Gastrocnemius medialis (tissue), 4 donors: ENCODE measurements around the gene XRCC6.

Source experiments
- POLR2A ChIP-seq, 2 donors: fragments of 450-650 bp; IDR thresholded peaks; one replicate each; pipeline ENCODE4 v1.6.1; 2017; ENCODE audit warnings: antibody characterized with exemption in 2 of 2, mild to moderate bottlenecking in 2 of 2, moderate library complexity in 2 of 2
- TF ChIP-seq, protein P1 (sequence below), 5 experiments: fragments of 450-650 bp in 3 of 5; fragments of 200-600 bp in 2 of 5; sonication (generic) in 2 of 5; IDR thresholded peaks in 4 of 5; conservative IDR thresholded peaks in 1 of 5; 1 replicate in 4 of 5; 2 replicates in 1 of 5; pipeline ENCODE4 v1.5.1; 2016 to 2019; ENCODE audit warnings: antibody characterized with exemption in 5 of 5, mild to moderate bottlenecking in 3 of 5, moderate library complexity in 3 of 5

DNA sequence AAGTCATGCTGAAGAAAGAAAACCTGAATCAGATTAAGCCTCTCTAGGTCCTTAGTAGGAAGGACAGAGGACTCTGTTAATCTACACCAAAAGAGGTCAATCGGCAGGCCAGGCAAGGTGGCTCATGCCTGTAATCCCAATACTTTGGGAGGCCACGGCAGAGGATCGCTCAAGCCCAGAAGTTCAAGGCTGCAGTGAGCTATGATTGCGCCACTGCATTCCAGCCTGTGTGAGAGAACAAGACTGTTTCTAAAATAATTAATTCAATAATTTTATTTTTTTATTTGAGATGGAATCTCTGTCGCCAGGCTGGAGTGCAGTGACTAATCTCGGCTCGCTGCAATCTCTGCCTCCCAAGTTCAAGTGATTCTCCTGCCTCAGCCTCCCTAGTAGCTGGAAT is 4.5 kb downstream of the XRCC6 start:
- TF ChIP-seq, protein P1, sequence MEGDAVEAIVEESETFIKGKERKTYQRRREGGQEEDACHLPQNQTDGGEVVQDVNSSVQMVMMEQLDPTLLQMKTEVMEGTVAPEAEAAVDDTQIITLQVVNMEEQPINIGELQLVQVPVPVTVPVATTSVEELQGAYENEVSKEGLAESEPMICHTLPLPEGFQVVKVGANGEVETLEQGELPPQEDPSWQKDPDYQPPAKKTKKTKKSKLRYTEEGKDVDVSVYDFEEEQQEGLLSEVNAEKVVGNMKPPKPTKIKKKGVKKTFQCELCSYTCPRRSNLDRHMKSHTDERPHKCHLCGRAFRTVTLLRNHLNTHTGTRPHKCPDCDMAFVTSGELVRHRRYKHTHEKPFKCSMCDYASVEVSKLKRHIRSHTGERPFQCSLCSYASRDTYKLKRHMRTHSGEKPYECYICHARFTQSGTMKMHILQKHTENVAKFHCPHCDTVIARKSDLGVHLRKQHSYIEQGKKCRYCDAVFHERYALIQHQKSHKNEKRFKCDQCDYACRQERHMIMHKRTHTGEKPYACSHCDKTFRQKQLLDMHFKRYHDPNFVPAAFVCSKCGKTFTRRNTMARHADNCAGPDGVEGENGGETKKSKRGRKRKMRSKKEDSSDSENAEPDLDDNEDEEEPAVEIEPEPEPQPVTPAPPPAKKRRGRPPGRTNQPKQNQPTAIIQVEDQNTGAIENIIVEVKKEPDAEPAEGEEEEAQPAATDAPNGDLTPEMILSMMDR (IDR thresholded peaks at IDR 0.05 in 4 of 5, conservative IDR thresholded peaks at IDR 0.05 in 1 of 5) = no peak
- no peak for TF ChIP-seq POLR2A (IDR thresholded peaks at IDR 0.05)
